NOMO-1 treated with DMSO at 0.1 percent for 48 hours (cell line): ENCODE results near the gene ULK2.

Source experiments
- DNase-seq: peaks from one replicate; lab custom pipeline; 2025; ENCODE audit not compliant: unreplicated experiment; lab: John Stamatoyannopoulos, UW

Gene ULK2

GRCh38 chr17:19728084-19728495, 139.6 kb downstream of the ULK2 start:
- no peak for DNase-seq

- no peak for DNase-seq
Measured at GRCh38 chr17:19727501-19728078, 140.1 kb downstream of the ULK2 start.

- no peak for DNase-seq
Measured at GRCh38 chr17:19726631-19727376, 140.9 kb downstream of the ULK2 start.

- DNase-seq: no peak
Measured at GRCh38 chr17:19725486-19725885, 142.2 kb downstream of the ULK2 start.

- peak; percentile 79 for DNase-seq
Measured at GRCh38 chr17:19724501-19725420, 143.0 kb downstream of the ULK2 start.

- no peak for DNase-seq
Measured at GRCh38 chr17:19723964-19724363, 143.8 kb downstream of the ULK2 start.
